Dedifferentiated amniotic fluid mesenchymal stem cell (primary cell): Measurements from ENCODE around the gene SUMF1.
A peak's percentile ranks its signal among the peaks of the same experiment; 100 is the strongest.
"Not testable (repeated sequence)": the region's sequence is repeated elsewhere in the genome, so short reads cannot be mapped to it uniquely, and the experiment has no call there.

Experiments
- DNase-seq: peaks from one replicate; pipeline ENCODE4 v3.0.0-alpha.2; 2016; ENCODE audit errors: extremely low spot score

Gene SUMF1

DNA sequence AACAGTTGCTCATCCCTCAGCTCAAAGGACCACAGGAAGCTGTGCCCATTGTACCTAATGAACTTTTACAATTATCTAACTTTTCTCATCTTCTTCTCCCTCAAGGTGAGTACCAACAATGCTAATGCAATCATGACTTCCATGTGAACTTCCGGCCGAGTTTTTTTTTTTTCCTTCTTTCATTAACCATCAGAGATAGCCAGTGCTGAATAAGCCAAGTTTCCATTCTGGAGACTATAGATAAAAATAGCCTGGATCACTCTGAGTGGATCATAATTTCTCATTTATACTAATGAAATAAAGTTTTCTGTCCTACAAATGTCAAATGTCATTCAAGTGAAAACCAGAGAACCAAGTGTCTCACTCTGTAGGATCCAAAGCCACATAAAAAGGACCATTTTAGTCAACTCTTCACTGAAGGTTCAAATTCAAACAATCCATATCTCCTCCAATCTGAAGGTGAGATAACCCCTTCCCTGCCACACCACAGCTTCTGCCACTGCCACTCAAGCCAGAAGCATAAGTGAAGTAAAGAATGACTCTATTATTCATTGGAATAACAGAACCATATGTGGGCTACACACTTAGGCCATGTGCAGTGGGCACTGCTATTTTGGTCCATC lies 5.5 kb downstream of the SUMF1 start:
- DNase-seq = no peak

- no peak for DNase-seq
Measured at GRCh38 chr3:4460334-4460733, 6.7 kb downstream of the SUMF1 start.

- DNase-seq = no peak
Measured at GRCh38 chr3:4458961-4459360, 8.1 kb downstream of the SUMF1 start.

DNA sequence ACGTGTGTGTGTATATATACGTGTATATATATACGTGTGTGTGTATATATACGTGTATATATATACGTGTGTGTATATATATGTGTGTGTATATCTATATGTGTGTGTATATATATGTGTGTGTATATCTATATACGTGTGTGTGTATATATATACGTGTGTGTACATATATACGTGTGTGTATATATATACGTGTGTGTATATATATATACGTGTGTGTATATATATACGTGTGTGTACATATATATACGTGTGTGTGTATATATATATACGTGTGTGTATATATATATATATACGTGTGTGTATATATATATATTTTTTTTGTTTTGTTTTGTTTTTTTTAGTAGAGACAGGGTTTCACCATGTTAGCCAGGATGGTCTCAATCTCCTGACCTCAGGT lies 10.3 kb downstream of the SUMF1 start:
- not testable (repeated sequence) for DNase-seq

GRCh38 chr3:4454142-4454541 lies 12.9 kb downstream of the SUMF1 start:
- DNase-seq = no peak

DNA sequence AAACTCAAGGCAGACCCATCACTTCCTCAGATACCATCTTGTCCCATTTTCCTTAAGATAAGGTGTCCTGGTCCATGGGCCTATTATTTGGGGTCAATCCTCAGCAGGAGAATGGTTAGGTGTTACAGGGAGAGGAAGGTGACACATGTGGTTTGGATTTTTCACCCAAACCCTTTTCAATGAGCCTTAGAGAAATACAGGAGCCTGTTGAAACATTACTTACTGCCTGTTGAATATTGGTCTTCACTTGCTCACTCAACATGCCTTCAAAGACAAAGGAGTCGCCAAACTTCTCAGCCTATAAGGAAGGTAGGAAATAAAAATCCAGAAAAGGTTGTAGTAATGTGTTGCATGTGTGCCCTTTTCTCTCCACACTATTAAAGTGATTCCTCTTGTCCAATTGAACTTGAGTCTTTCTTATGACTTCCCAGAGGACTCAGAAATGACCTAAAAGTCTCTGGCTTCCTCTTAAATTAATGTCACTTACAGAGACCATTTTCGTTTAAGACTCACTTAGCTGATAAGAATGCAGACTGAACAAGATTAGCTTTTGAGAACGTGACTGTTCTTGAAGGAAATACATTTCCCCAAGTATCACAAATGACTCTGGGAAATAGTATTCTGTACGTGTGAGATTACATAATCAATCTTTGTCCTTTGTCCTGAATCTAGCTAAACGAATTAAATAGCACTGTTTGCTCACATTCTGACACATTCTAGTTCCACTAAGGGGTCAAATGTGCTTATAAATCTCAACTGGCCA lies 17.8 kb downstream of the SUMF1 start:
- DNase-seq = no peak

DNA sequence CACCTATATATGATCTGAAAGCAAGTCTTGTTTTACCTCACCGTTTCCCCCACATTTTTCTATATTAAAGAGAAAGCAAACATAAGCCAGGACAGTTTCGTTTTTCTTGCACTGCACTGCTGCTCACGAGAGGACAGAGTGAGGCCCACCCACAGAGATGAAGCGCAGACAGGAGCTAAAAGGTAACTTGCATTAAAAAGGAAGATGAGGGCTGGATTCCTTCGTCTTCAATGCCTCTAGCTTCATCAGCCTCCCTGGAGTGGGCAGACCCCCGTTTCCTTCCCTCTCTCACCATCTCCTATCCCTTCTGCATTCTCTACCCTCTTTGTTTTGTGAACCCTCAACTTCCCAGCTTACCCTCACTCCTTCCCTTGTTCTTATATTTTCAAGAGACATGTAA lies 18.9 kb downstream of the SUMF1 start:
- DNase-seq = no peak

- DNase-seq = no peak
Measured at GRCh38 chr3:4447295-4447999, 19.6 kb downstream of the SUMF1 start.

GRCh38 chr3:4440951-4441350 lies 26.1 kb downstream of the SUMF1 start:
- DNase-seq = no peak

DNA sequence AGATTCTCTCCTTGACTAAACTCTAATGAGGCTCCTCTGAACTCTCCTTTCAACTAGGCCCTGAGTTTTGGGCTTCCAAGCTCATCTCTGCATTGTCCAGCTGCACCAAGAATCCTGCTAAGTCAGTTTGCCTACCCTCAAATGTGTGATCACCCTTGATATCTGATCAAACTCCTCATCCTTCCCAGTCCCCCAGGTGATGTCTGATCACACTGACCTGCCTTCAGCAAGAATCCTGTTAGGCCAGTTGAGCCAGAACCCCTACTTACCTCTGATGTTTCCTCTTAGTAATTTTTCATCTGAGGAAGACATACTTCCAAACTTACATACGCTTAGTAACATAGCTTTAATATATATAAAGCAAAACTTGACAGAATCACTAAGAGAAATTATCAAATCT lies 28.8 kb downstream of the SUMF1 start:
- DNase-seq = no peak

GRCh38 chr3:4432259-4432658 lies 34.8 kb downstream of the SUMF1 start:
- no peak for DNase-seq

DNA sequence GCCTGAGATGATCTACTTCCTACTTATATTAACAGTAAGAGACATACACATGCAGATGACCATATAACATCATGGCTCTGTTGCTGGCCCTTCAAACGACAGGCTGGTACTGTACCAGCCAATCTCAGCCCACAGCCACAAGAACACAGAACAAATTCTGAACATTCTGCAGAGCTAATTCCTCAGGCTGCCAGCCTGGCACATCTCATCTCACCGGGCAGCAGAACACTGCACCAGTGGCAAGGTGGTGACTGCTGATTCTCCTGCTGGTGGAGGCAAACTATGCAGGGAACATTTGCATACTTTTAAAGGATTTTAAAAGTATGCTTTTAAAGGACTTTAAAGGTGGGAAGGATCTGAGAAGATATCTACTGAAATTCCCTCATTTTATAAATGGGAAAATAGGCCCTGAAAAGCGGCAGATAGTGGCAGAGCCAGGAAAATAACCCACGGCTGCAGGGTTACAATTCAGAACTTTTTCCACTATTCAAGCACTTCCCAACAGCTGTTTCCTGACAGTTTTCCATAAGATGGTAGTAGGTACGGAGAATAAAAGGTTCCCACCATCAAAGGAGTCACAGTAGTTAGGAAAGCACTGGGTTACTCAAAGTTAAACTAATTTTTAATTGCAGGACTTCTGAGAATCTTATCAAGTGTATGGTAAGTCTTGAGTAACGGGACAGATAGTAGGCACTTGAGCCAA lies 37.3 kb downstream of the SUMF1 start:
- no peak for DNase-seq

DNA sequence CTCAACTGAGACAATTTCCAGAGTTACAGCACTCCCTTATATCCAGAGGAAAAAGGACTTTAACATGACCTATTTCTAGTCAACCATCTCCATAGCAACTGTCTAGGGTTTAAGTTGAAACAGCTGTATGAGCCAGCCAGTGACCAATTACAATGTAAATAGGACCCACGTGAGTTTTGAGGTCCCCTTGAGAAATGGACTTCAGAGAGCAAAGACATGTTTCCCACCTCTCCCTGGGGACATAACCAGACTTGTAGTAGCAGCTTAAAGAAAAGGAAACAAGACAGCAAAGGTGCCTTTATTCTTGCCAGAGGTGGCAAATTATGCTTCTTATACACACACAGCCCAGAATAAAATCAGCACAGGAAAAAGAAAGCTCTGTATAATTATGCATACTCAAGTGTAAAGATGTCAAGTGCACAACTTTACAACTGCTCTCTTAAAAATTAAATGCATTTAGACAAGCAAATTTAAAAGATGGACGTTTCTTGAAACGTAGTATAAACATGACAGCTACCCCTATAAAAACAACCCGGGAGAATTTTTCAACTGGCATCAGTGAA lies 40.2 kb downstream of the SUMF1 start:
- peak; percentile 96 for DNase-seq

GRCh38 chr3:4426261-4426781 lies 40.7 kb downstream of the SUMF1 start:
- peak; percentile 54 for DNase-seq

GRCh38 chr3:4425707-4426106 lies 41.4 kb downstream of the SUMF1 start:
- no peak for DNase-seq

DNA sequence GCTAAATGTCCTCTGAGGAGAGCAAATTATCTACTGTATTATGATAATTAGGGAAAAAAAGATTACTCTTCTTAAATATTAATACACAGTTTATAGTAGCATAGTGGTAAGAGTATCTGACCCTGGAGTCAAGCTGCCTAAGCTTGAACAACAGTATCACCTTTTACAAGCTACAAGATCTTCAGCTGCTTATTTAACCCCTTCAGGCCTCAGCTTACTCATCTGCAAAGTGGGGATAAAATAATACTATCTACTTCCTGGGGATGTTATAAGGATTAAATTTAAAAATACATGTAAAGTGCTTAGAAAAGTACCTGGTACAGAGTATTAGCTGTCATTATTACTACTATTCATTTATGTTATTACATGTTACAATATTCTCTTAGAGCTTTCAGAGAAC lies 42.0 kb downstream of the SUMF1 start:
- no peak for DNase-seq

- DNase-seq = no peak
Measured at GRCh38 chr3:4421121-4421520, 45.9 kb downstream of the SUMF1 start.

DNA sequence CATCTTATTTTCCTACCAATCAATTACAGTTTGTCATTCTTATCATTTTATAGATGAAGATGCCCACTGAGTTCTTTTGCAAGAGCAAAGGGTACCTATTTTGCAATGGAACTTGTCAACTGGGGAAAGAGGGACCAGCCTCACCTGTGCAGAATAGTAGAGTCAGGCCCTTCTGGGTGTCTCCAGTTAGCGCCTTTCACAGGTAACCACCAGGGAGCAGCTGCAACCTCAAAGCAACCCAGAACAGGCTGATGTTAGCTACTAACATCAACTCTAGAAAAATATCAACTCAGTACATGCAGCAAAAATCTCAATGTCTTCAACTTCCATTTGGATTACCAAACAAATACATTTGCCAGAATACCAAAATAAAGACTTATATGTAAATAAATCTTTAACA lies 47.1 kb downstream of the SUMF1 start:
- no peak for DNase-seq

DNA sequence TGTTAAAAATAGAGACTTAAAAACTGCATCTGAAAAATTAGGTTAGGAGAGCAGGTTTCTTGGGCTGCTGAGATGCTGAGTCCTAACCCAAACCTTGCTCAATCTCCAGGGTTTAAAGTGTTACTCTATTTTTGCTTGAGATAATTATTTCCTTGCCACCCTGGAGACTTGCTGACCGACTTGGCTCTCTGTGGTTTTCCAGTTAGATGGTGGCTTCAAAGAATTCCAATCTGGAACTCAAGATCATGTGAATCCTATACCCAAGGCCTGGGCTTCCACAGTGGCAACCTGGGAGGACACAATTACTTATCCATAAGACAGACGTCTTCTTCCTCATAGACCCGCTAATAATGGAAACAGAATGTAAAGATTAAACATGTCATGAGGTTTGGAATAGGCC lies 47.7 kb downstream of the SUMF1 start:
- DNase-seq = no peak

DNA sequence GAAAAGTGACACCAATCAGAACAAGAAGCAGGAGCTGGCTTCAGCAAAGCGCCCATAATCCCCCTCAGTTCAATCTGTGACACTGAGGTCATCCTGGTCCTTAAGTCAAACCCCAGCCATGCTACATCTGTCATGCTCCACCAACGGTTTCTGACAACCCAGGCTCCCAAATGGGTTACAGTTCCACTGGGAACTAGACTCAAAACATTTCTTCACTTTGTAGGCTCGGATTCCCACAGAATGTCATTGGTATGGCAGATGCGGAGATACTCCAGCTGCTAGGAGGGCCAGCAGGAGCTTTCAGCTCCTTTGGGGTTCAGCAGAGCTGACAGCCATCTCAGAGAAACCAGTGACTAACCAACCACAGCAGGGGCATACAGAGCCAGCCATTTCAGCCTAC lies 48.9 kb downstream of the SUMF1 start:
- DNase-seq = no peak

DNA sequence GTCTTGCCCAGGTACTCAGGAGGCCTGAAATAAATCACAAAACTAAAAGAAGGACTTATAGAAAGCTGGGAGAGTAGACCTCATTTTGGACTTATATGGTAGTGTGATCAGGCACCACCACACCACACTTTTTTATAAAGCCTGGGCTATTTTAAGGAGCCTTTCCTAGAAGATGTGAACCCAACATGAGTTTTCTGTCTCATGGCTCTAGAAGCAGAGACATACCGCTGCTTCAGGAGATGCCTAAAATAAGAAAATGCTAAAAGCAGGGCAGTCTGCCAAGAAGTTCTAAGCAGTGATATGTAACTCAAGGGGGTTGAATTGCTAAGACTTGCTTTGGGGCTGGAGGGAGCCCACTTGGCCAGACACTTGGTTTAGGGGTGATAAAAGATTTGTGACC lies 49.6 kb downstream of the SUMF1 start:
- DNase-seq = no peak

DNA sequence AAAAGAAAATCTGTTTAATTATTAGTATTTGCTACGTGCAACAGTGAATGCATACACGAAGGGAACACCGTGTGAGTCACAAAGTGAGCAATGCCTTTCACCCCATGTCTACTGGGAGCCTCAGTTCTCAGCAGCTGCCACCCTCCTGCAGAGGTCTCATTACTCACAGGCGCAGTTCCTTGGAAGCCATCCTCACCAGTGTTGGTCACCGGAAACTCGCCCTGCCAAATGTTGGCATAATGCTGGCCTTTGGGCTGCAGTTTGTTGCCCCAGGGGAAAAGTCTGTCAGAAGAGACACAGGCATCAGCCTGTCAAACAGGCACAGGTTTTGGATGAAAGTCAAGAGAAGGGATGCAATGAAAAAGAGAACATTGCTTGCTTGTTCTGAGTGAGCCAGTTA lies 50.1 kb downstream of the SUMF1 start:
- no peak for DNase-seq
